GM19238 (cell line): Measurements from ENCODE around the gene TFIP11.

ENCODE experiments used
- DNase-seq: peaks from one replicate; pipeline ENCODE4 v3.0.0; 2011; ENCODE audit warnings: low spot score; ENCODE audit not compliant: insufficient read length

Gene TFIP11

DNA sequence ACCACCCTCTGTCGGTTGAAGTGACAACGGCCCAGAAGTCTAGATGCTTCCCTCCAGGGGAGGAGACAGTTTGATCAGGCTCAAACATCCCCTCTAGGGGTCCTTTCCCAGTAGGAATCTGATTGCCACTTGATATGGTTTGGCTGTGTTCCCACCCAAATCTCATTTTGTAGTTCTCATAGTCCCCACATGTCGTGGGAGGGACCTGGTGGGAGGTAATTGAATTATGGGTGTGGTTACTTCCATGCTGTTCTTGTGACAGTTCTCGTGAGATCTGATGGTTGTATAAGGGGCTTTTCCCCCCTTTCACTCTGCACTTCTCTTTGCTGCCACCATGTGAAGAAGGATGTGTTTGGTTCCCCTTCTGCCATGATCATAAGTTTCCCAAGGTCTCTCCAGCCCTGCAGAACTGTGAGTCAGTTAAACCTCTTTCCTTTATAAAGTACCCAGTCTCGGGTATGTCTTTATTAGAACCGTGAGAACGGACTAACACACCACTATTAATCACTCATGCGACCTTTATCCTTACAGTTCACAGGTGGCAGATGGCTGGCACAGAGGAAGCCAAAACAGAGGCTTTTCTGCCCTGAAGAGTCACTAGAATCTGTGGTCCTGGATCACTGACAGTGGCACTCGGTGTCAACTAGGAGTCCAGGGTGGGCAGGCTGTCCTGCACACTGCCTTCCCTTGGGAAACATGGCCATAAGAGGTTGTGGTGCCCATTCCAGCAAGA, 61.7 kb downstream of the TFIP11 start:
- DNase-seq, result no peak

DNA sequence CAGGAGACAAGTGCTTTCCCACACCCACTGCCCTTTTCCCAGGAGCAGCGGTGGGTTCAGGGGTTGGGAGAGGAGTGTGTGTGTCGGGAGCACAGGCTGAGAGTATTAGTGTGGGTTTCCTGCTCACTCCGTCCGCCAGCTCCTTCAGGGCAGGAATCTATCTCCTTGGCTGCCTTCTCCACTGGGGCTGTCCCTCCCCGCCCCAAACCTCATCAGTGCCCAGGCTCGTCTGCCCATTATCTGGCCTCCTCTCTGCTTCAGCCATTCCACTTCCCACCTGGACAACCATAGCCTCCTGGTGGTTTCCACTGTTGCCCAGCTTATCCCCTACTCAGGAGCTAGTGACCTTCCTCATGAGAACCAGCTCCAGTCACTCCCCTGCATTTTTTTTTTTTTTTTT, 63.3 kb downstream of the TFIP11 start:
- DNase-seq, result no peak

DNA sequence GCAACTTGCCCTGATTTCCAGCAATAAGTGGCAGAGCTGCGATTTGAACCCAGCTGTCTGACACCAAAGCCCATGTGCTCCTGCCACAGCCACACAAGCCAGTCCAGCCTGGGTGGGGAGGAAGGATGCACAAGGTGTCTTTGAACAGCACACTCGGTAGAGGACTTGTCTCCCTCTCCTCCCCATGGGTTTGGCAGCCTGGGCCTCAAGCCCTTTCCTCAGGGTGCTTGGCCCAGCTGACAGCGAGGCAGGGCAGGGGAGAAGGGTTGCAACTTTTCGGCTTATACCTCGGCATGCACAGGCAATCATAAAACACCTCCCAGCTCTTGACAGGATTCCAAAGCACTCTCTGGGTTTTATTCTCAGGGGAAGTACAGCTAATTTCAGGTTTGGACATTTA, 63.9 kb downstream of the TFIP11 start:
- no peak for DNase-seq

DNA sequence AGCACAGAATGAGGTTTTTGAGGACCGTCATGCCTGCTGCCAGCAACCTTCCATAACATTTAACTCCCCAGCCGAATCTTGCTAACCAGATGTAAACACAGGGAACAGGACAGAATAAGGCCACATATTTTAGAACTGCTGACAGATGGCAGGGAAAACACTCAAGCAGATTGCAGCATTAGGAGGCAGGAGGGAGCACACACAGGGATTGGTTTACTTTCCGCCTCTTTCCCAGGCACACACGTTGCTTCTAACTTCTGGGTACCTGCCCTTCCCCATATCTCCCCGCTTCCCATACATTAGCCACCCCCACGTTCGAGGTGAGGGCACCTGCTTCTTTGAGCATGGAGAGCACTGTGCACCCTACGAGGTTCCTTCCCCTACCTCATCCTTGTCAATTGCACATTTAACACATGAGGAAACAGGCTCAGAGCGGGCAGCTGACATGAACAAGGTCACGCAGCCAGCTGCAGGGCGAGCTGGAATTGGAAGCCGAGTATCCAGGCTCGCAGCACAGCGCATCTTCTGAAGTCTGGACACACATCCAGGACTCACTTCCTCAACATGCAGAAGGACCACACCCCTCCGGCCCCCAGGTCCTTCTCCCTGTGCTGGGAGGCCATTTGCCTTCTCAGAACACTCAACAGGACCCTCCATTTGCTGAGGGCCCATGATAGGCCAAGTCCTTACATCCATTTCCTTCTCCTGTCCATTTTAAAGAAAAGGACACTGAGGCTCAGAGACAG, 64.5 kb downstream of the TFIP11 start:
- DNase-seq, result no peak

DNA sequence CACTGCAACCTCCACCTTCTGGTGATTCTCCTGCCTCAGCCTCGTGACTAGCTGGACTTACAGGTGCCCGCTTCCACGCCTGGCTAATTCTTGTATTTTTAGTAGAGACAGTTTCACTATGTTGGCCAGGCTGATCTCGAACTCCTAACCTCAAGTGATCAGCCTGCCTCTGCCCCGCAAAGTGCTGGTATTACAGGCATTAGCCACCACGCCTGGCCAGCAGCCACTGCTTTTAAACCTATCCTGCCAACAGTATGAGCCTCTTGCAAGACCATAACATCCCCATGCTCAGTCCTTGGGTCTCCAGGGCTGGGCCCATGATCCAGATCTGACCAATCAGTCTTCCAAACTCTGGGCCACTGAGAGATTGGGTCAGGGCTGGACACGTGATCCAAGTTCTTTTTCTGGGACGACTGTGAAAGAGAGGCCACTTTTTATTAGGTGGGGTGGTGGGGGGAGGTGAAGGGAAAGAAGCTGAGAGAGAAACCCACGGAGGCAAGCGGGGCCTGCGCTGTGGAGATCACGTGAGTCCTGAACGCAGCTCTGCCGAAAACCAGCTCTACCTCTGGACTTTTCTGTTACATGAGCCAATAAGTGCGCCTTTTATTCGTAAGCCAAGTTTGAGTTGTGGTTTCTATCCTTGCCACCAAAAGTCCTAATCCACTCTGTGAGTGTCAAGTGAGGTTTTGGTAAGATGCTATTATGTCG, 65.3 kb downstream of the TFIP11 start:
- no peak for DNase-seq

DNA sequence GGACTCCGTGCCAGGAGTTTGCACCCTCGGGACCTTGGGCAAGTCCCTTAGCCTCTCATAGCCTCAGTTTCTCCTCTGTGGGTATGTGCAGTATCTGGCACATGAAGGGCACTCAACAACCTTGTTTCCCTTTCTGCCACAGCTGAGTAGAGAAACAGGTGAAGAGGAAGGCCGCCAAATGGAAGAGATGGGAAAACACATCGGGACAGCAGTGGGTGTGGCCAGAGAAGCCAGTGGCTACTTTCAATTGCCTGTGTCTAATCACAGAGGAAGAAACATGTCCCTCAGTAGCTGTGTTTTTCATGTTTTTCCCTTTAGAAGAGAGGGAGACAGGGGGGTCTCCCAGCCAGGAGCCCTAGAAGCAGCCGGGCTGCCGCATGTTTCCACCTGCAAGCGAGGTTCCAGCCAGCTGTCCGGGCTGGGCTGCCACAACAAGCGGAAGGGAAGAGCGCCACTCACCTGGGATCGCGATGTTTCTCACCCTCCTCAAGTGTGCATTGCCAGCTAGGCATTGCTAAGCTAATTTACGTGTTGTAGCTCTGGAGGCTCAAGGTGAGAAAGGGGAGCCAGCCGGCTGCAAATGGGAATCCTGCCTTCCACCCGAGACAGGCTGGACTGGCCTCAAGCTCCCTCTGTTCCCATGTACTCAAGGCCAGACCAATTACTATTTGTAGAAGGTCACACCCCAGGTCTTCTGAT, 66.5 kb downstream of the TFIP11 start:
- DNase-seq, result no peak

DNA sequence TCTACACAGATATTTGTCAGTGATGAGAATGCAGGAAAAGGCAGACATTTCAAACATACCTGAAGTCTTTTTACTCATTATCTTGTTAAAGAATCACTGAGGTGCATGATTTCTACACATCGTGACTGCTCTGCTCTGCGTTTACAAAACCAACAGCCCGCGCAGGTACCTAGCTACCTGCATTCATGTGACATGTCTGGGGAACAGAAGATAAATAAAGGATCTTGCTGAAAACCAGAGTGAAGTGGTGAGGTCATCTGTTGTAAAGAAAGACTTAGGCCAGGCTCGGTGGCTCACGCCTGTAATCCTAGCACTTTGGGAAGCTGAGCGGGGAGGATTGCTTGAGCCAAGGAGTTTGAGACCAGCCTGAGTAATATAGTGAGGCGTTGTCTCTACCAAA, 67.5 kb downstream of the TFIP11 start:
- DNase-seq, result no peak

DNA sequence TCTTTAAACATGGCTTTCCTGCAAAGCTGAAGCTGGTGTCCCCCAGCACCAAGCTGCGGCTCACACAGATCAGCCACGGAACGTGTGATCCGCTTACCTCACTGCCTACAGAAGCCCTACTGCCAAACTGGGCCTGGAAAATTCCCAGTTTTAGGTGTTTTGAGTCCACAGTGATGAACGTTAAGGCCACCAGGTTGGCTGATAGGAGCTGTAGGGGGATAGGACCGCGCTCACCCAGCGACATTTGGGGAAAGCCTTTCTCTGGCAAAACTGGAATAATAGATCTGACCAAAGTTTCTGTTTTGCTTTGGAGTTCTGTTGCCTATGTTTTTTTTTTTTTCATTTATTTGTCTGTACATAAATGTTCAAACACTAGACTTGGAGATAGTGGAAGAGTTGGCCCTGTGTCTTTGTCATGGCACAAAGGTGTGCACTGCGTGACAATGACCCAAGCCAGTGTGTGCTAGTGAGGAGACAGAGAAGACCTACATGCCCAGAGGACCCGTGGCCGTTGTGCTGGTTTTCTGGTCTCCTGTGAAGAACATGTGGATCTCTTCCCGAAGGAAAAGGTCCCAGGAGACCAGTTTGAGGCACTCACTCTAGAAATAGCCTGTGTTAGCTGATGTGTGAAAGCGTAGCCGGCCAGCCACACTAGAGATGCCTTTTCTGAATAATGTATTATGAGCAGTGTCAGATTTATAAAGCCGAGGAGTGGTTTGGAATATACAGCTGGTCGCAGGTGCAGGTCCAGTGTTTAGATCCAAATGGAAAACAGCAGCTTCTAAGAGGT, 68.2 kb downstream of the TFIP11 start:
- DNase-seq, result no peak

DNA sequence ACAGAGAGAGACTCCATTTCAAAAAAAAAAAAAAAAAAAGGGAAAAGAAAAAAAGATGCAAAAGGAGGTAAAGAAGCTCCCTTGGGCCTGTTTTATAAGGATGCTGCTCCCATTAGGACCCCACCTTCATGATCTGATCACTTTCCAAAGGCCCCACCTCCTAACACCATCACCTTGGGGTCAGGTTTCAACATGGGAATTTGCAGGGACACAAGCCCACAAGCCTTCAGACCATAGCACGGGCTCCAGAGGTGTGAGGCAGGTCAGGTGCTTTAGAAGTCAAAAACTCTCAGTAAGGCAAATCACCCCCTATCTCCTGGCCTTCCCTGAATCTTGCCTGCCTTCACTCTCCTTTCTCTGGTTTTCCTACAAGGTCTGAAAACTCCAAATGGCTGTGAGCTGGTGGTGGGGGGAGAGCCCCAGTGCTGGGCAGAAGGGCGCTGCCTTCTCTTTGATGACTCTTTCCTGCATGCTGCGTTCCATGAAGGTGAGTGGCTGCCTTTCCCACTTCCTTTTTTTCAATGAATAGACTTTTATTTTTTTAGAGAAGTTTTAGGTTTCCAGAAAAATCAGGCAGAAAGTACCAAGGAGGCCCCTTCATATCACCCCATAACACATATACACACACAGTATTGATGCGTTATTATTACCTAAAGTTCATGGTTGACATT, 70.1 kb downstream of the TFIP11 start:
- DNase-seq, result no peak
